ENCODE measurements around the gene UQCC2.

Gene UQCC2

GRCh38 chr6:33740794-33741193, 29.3 kb upstream of the UQCC2 start:
- no peak overlapping the region for H3K27ac ChIP-seq (ENCODE audit: low read length)
- H3K27me3 ChIP-seq (ENCODE audit: low read depth, low read length): no peaks in the 10 kb centered on the region
- H3K9me3 ChIP-seq (ENCODE audit: control insufficient read depth in 1 of 2, low read length in 2 of 2): no peaks in the 10 kb centered on the region
- peaks cover 8 to 19% of the 10 kb centered on the region in 2 donors for H3K4me1 ChIP-seq (ENCODE audit: control insufficient read depth in 1 of 2, insufficient read depth in 2 of 2, low read length in 2 of 2)
- no peaks in the 10 kb centered on the region for H3K36me3 ChIP-seq (ENCODE audit: control insufficient read depth in 1 of 2, insufficient read depth in 2 of 2, low read length in 2 of 2)
- H3K4me3 ChIP-seq (ENCODE audit: low read depth in 1 of 2, low read length in 2 of 2): no peak overlapping the region

GRCh38 chr6:33740204-33740608, 28.7 kb upstream of the UQCC2 start:
- Histone ChIP-seq H3K36me3 (ENCODE audit: control insufficient read depth in 1 of 2, insufficient read depth in 2 of 2, low read length in 2 of 2) (no peaks in the 10 kb centered on the region), H3K27me3 (ENCODE audit: low read depth, low read length) (no peaks in the 10 kb centered on the region), H3K4me3 (ENCODE audit: low read depth in 1 of 2, low read length in 2 of 2) (no peak overlapping the region), H3K4me1 (ENCODE audit: control insufficient read depth in 1 of 2, insufficient read depth in 2 of 2, low read length in 2 of 2) (peaks cover 6 to 18% of the 10 kb centered on the region in 2 donors), H3K27ac (ENCODE audit: low read length) (no peak overlapping the region), H3K9me3 (ENCODE audit: control insufficient read depth in 1 of 2, low read length in 2 of 2) (no peaks in the 10 kb centered on the region)

- Histone ChIP-seq H3K36me3 (ENCODE audit: control insufficient read depth in 1 of 2, insufficient read depth in 2 of 2, low read length in 2 of 2) (no peaks in the 10 kb centered on the region), H3K9me3 (ENCODE audit: control insufficient read depth in 1 of 2, low read length in 2 of 2) (no peaks in the 10 kb centered on the region), H3K4me3 (ENCODE audit: low read depth in 1 of 2, low read length in 2 of 2) (no peak overlapping the region), H3K27ac (ENCODE audit: low read length) (no peak overlapping the region), H3K4me1 (ENCODE audit: control insufficient read depth in 1 of 2, insufficient read depth in 2 of 2, low read length in 2 of 2) (peaks cover 5 to 14% of the 10 kb centered on the region in 2 donors), H3K27me3 (ENCODE audit: low read depth, low read length) (no peaks in the 10 kb centered on the region)
Measured at GRCh38 chr6:33739571-33739970, 28.1 kb upstream of the UQCC2 start.

GRCh38 chr6:33738879-33739278, 27.4 kb upstream of the UQCC2 start:
- no peaks in the 10 kb centered on the region for H3K9me3 ChIP-seq (ENCODE audit: control insufficient read depth in 1 of 2, low read length in 2 of 2)
- H3K4me1 ChIP-seq (ENCODE audit: control insufficient read depth in 1 of 2, insufficient read depth in 2 of 2, low read length in 2 of 2): peaks cover 0 to 7% of the 10 kb centered on the region in 2 donors
- no peak overlapping the region for H3K4me3 ChIP-seq (ENCODE audit: low read depth in 1 of 2, low read length in 2 of 2)
- H3K36me3 ChIP-seq (ENCODE audit: control insufficient read depth in 1 of 2, insufficient read depth in 2 of 2, low read length in 2 of 2): no peaks in the 10 kb centered on the region
- no peaks in the 10 kb centered on the region for H3K27me3 ChIP-seq (ENCODE audit: low read depth, low read length)
- H3K27ac ChIP-seq (ENCODE audit: low read length): no peak overlapping the region

- peaks cover 0 to under 1% of the 10 kb centered on the region in 2 donors for H3K4me1 ChIP-seq (ENCODE audit: control insufficient read depth in 1 of 2, insufficient read depth in 2 of 2, low read length in 2 of 2)
- H3K27ac ChIP-seq (ENCODE audit: low read length): no peak overlapping the region
- no peak overlapping the region for H3K4me3 ChIP-seq (ENCODE audit: low read depth in 1 of 2, low read length in 2 of 2)
- no peaks in the 10 kb centered on the region for H3K9me3 ChIP-seq (ENCODE audit: control insufficient read depth in 1 of 2, low read length in 2 of 2)
- H3K36me3 ChIP-seq (ENCODE audit: control insufficient read depth in 1 of 2, insufficient read depth in 2 of 2, low read length in 2 of 2): no peaks in the 10 kb centered on the region
- H3K27me3 ChIP-seq (ENCODE audit: low read depth, low read length): no peaks in the 10 kb centered on the region
Measured at GRCh38 chr6:33738153-33738552, 26.7 kb upstream of the UQCC2 start.

GRCh38 chr6:33737267-33738026, 25.9 kb upstream of the UQCC2 start:
- Histone ChIP-seq H3K27ac (ENCODE audit: low read length) (no peak overlapping the region), H3K27me3 (ENCODE audit: low read depth, low read length) (no peaks in the 10 kb centered on the region), H3K4me3 (ENCODE audit: low read depth in 1 of 2, low read length in 2 of 2) (no peak overlapping the region), H3K9me3 (ENCODE audit: control insufficient read depth in 1 of 2, low read length in 2 of 2) (no peaks in the 10 kb centered on the region), H3K4me1 (ENCODE audit: control insufficient read depth in 1 of 2, insufficient read depth in 2 of 2, low read length in 2 of 2) (no peaks in the 10 kb centered on the region), H3K36me3 (ENCODE audit: control insufficient read depth in 1 of 2, insufficient read depth in 2 of 2, low read length in 2 of 2) (no peaks in the 10 kb centered on the region)

GRCh38 chr6:33735216-33735615, 23.7 kb upstream of the UQCC2 start:
- H3K4me3 ChIP-seq (ENCODE audit: low read depth in 1 of 2, low read length in 2 of 2): no peak overlapping the region
- no peaks in the 10 kb centered on the region for H3K36me3 ChIP-seq (ENCODE audit: control insufficient read depth in 1 of 2, insufficient read depth in 2 of 2, low read length in 2 of 2)
- H3K27me3 ChIP-seq (ENCODE audit: low read depth, low read length): no peaks in the 10 kb centered on the region
- peaks cover 0 to 4% of the 10 kb centered on the region in 2 donors for H3K4me1 ChIP-seq (ENCODE audit: control insufficient read depth in 1 of 2, insufficient read depth in 2 of 2, low read length in 2 of 2)
- H3K27ac ChIP-seq (ENCODE audit: low read length): no peak overlapping the region
- H3K9me3 ChIP-seq (ENCODE audit: control insufficient read depth in 1 of 2, low read length in 2 of 2): no peaks in the 10 kb centered on the region

GRCh38 chr6:33733709-33734007, 22.2 kb upstream of the UQCC2 start:
- Histone ChIP-seq H3K9me3 (ENCODE audit: control insufficient read depth in 1 of 2, low read length in 2 of 2) (no peaks in the 10 kb centered on the region), H3K36me3 (ENCODE audit: control insufficient read depth in 1 of 2, insufficient read depth in 2 of 2, low read length in 2 of 2) (no peaks in the 10 kb centered on the region), H3K27me3 (ENCODE audit: low read depth, low read length) (no peaks in the 10 kb centered on the region), H3K27ac (ENCODE audit: low read length) (no peak overlapping the region), H3K4me3 (ENCODE audit: low read depth in 1 of 2, low read length in 2 of 2) (no peak overlapping the region), H3K4me1 (ENCODE audit: control insufficient read depth in 1 of 2, insufficient read depth in 2 of 2, low read length in 2 of 2) (peaks cover 0 to 4% of the 10 kb centered on the region in 2 donors)

GRCh38 chr6:33732817-33733708, 21.6 kb upstream of the UQCC2 start:
- peaks cover 0 to 4% of the 10 kb centered on the region in 2 donors for H3K4me1 ChIP-seq (ENCODE audit: control insufficient read depth in 1 of 2, insufficient read depth in 2 of 2, low read length in 2 of 2)
- H3K36me3 ChIP-seq (ENCODE audit: control insufficient read depth in 1 of 2, insufficient read depth in 2 of 2, low read length in 2 of 2): no peaks in the 10 kb centered on the region
- H3K4me3 ChIP-seq (ENCODE audit: low read depth in 1 of 2, low read length in 2 of 2): no peak overlapping the region
- H3K27ac ChIP-seq (ENCODE audit: low read length): no peak overlapping the region
- H3K9me3 ChIP-seq (ENCODE audit: control insufficient read depth in 1 of 2, low read length in 2 of 2): no peaks in the 10 kb centered on the region
- H3K27me3 ChIP-seq (ENCODE audit: low read depth, low read length): no peaks in the 10 kb centered on the region

- no peak overlapping the region for H3K27ac ChIP-seq (ENCODE audit: low read length)
- peaks cover 0 to 4% of the 10 kb centered on the region in 2 donors for H3K4me1 ChIP-seq (ENCODE audit: control insufficient read depth in 1 of 2, insufficient read depth in 2 of 2, low read length in 2 of 2)
Measured at GRCh38 chr6:33732385-33732784, 20.9 kb upstream of the UQCC2 start.

GRCh38 chr6:33731751-33732282, 20.3 kb upstream of the UQCC2 start:
- no peak overlapping the region for H3K4me3 ChIP-seq (ENCODE audit: low read depth in 1 of 2, low read length in 2 of 2)
- H3K4me1 ChIP-seq (ENCODE audit: control insufficient read depth in 1 of 2, insufficient read depth in 2 of 2, low read length in 2 of 2): peaks cover 0 to 4% of the 10 kb centered on the region in 2 donors
- H3K36me3 ChIP-seq (ENCODE audit: control insufficient read depth in 1 of 2, insufficient read depth in 2 of 2, low read length in 2 of 2): no peaks in the 10 kb centered on the region
- H3K27me3 ChIP-seq (ENCODE audit: low read depth, low read length): no peaks in the 10 kb centered on the region
- no peak overlapping the region for H3K27ac ChIP-seq (ENCODE audit: low read length)
- no peaks in the 10 kb centered on the region for H3K9me3 ChIP-seq (ENCODE audit: control insufficient read depth in 1 of 2, low read length in 2 of 2)

More at GRCh38 chr6:33732385-33732784, 20.9 kb upstream of the UQCC2 start:
- Histone ChIP-seq H3K36me3 (ENCODE audit: control insufficient read depth in 1 of 2, insufficient read depth in 2 of 2, low read length in 2 of 2) (no peaks in the 10 kb centered on the region), H3K4me3 (ENCODE audit: low read depth in 1 of 2, low read length in 2 of 2) (no peak overlapping the region), H3K9me3 (ENCODE audit: control insufficient read depth in 1 of 2, low read length in 2 of 2) (no peaks in the 10 kb centered on the region), H3K27me3 (ENCODE audit: low read depth, low read length) (no peaks in the 10 kb centered on the region)

Data from muscle layer of duodenum (tissue), 2 donors.